Breast epithelium (tissue), 3 donors: Measurements from ENCODE around the gene CRAMP1.

Experiments used
- POLR2A ChIP-seq: fragments of 450-650 bp; IDR thresholded peaks from one replicate; pipeline ENCODE4 v1.6.1; 2016; ENCODE audit warnings: antibody characterized with exemption, mild to moderate bottlenecking, moderate library complexity
- POLR2AphosphoS5 ChIP-seq, 3 donors: sonication (generic); formaldehyde crosslinking; IDR thresholded peaks; one replicate each; pipeline ENCODE4 v1.6.1; 2017; ENCODE audit warnings: antibody characterized with exemption in 3 of 3
- TF ChIP-seq, protein P1 (sequence below), 3 donors: fragments of 450-650 bp; IDR thresholded peaks; one replicate each; pipeline ENCODE4 v1.5.1; 2016 to 2017; ENCODE audit warnings: antibody characterized with exemption in 3 of 3, mild to moderate bottlenecking in 3 of 3, moderate library complexity in 3 of 3

DNA sequence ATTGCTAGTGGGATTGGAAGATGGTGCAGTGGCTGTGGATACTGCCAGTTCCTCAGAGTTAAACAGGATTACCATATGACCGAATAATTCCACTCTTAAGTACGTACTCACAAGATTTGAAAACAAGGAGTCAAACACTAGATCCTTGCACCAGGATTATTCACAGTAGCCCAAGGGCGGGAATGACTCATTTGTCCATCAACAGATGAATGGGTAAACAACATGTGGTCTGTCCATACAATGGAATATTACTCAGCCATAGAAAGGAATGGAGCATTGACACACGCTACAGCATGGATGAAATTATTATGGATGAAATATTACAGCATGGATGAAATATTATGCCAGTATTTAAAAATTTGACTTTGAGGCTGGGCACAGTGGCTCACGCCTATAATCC is 84.7 kb downstream of the CRAMP1 start:
- TF ChIP-seq, protein P1, sequence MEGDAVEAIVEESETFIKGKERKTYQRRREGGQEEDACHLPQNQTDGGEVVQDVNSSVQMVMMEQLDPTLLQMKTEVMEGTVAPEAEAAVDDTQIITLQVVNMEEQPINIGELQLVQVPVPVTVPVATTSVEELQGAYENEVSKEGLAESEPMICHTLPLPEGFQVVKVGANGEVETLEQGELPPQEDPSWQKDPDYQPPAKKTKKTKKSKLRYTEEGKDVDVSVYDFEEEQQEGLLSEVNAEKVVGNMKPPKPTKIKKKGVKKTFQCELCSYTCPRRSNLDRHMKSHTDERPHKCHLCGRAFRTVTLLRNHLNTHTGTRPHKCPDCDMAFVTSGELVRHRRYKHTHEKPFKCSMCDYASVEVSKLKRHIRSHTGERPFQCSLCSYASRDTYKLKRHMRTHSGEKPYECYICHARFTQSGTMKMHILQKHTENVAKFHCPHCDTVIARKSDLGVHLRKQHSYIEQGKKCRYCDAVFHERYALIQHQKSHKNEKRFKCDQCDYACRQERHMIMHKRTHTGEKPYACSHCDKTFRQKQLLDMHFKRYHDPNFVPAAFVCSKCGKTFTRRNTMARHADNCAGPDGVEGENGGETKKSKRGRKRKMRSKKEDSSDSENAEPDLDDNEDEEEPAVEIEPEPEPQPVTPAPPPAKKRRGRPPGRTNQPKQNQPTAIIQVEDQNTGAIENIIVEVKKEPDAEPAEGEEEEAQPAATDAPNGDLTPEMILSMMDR (IDR thresholded peaks at IDR 0.05) = no peak
- TF ChIP-seq POLR2A (no peak), POLR2AphosphoS5 (IDR thresholded peaks at IDR 0.05) (no peak)
